Adrenal gland (tissue), 12 donors: Measurements from ENCODE around the gene CA9. TPM values are rescaled to one million over a fixed set of nuclear protein-coding genes. Genes with fewer than 3 reads are reported as not detected.
A peak's percentile ranks its signal among the peaks of the same experiment; 100 is the strongest.

Experiments used
- DNase-seq, 7 donors: peaks; one replicate each; pipeline ENCODE4 v3.0.0-alpha.2; 2019 to 2020
- H3K27ac ChIP-seq, 5 donors: fragments of 200-600 bp; sonication (generic) in 4 of 5; 1 replicate in 3 of 5; 2 replicates in 2 of 5; pipeline versions ENCODE4 v1.5.1 to v1.8.0; 2016 to 2020; ENCODE audit warnings: mild to moderate bottlenecking in 1 of 5
- H3K27me3 ChIP-seq: fragments of 200-600 bp; 2 replicates; pipeline ENCODE4 v1.8.0; 2021
- H3K36me3 ChIP-seq, 2 donors: fragments of 200-600 bp; replicated peaks in 1 of 2; 1 replicate in 1 of 2; 2 replicates in 1 of 2; pipeline versions ENCODE4 v1.5.1 to v1.8.0; 2018 to 2022
- H3K4me1 ChIP-seq, 2 donors: fragments of 200-600 bp; replicated peaks in 1 of 2; 1 replicate in 1 of 2; 2 replicates in 1 of 2; pipeline versions ENCODE4 v1.5.1 to v1.8.0; 2018 to 2021
- H3K4me3 ChIP-seq, 4 donors: fragments of 200-600 bp; sonication (generic) in 3 of 4; one replicate each; pipeline ENCODE4 v1.5.1; 2016 to 2018
- H3K9me3 ChIP-seq, 3 donors: fragments of 200-600 bp; sonication (generic) in 1 of 3; replicated peaks in 1 of 3; 1 replicate in 2 of 3; 2 replicates in 1 of 3; pipeline versions ENCODE4 v1.5.1 to v1.8.0; 2016 to 2021
- POLR2A ChIP-seq, 2 donors: fragments of 450-650 bp; IDR thresholded peaks; one replicate each; pipeline ENCODE4 v1.6.1; 2017; ENCODE audit warnings: antibody characterized with exemption in 2 of 2, mild to moderate bottlenecking in 2 of 2, moderate library complexity in 1 of 2
- WGBS, 4 donors: extraction: QIAGEN DNeasy Blood & Tissue Kit in 2 of 4; methylation state at CpG; one replicate each; pipeline versions ENCODE4 v1.1.5 to v1.1.7; 2013 to 2017; 5-methylcytosine and 5-hydroxymethylcytosine counted together
- intact Hi-C, 2 donors: fragments of 100-400 bp; cut with DNase I; formaldehyde crosslinking; loops; one replicate each; pipeline versions ENCODE4 v1.14.1 to v1.15.0; 2022 to 2023
- polyA plus RNA-seq, 3 donors: library from polyadenylated mRNA; stranded (reverse); fragments of 200-250 nt in 2 of 3; fragments of 350-450 nt in 1 of 3; fragmentation: Illumina TruSeq in 1 of 3; extraction: RNeasy Lipid Tissue Mini Kit (QIAGEN cat#74804) in 1 of 3; gene quantifications; one replicate each; pipeline ENCODE4 v1.2.3, GENCODE V29; 2013 to 2014
- total RNA-seq, 9 donors: library from RNA; depleted of rRNA in 4 of 9; stranded (reverse); fragments of >200 nt in 4 of 9; fragments of 120-200 nt in 1 of 9; fragmentation: NEBNext Ultra II Directional in 1 of 9; extraction: Animal tissue kit (Norgen Biotek cat#: 25700) in 1 of 9; gene quantifications; one replicate each; pipeline versions ENCODE4 v1.1.0 to v1.2.4, GENCODE V29; 2013 to 2023
- TF ChIP-seq, protein P1 (sequence below), 6 experiments: fragments of 450-650 bp in 4 of 6; fragments of 200-600 bp in 2 of 6; sonication (generic) in 1 of 6; IDR thresholded peaks; 1 replicate in 5 of 6; 2 replicates in 1 of 6; pipeline versions ENCODE4 v1.5.1 to v1.8.0; 2016 to 2021; ENCODE audit warnings: antibody characterized with exemption in 6 of 6, mild to moderate bottlenecking in 2 of 6, moderate library complexity in 1 of 6
- donor health status: healthy with polysubstance abuse.
- donor health status: Bipolar disorder and iron deficiency.
- donor health status: DM: yes; HTN: yes; CAD: no.
- donor health status: DM: no; HTN: no; CAD: no.
- donor health status: DM: no; HTN: no; CAD: no.
- donor health status: DM: yes; HTN: yes; CAD: no.

Gene CA9
- total and polyA plus RNA-seq, 12 donors: 0.28 to 13.7 (median 1.4) TPM

DNA sequence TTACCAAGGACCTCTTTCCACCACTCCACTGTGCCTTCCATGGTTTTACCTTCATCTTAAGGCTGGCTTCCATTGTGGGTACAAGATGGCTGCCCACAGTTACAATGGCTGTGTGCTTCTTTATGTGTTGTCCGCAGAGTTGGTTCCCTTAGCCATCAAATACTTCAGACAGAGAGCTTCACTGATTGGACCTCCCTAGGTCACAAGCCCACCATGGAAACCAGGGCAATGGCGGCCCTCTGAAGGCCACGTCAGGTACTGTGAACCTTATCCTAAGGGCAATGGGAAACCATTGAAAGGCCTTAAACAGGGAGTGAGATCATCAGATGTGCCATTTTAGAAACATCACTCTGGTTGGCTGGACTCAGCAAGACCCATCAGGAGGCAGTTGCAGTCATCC lies 5.8 kb upstream of the CA9 start:
- no peak for TF ChIP-seq POLR2A (IDR thresholded peaks at IDR 0.05)
- TF ChIP-seq, protein P1, sequence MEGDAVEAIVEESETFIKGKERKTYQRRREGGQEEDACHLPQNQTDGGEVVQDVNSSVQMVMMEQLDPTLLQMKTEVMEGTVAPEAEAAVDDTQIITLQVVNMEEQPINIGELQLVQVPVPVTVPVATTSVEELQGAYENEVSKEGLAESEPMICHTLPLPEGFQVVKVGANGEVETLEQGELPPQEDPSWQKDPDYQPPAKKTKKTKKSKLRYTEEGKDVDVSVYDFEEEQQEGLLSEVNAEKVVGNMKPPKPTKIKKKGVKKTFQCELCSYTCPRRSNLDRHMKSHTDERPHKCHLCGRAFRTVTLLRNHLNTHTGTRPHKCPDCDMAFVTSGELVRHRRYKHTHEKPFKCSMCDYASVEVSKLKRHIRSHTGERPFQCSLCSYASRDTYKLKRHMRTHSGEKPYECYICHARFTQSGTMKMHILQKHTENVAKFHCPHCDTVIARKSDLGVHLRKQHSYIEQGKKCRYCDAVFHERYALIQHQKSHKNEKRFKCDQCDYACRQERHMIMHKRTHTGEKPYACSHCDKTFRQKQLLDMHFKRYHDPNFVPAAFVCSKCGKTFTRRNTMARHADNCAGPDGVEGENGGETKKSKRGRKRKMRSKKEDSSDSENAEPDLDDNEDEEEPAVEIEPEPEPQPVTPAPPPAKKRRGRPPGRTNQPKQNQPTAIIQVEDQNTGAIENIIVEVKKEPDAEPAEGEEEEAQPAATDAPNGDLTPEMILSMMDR (IDR thresholded peaks at IDR 0.05): no peak
- no peak for DNase-seq
- WGBS, 4 donors: 94 to 98% (median 97%) methylated on average over 3 of the region's 3 CpGs
- H3K4me3 ChIP-seq: no peak overlapping the region
- no peak overlapping the region for H3K27ac ChIP-seq
- H3K36me3 ChIP-seq: no peaks in the 10 kb centered on the region
- no peaks in the 10 kb centered on the region for H3K27me3 ChIP-seq
- H3K9me3 ChIP-seq: no peaks in the 10 kb centered on the region
- intact Hi-C loops: no loop called here
- H3K4me1 ChIP-seq: peaks cover 12 to 14% of the 10 kb centered on the region in 2 donors

GRCh38 chr9:35669331-35670145 lies 4.2 kb upstream of the CA9 start:
- no peak overlapping the region for H3K27ac ChIP-seq
- TF ChIP-seq, protein P1 (IDR thresholded peaks at IDR 0.05): no peak
- no peak for TF ChIP-seq POLR2A (IDR thresholded peaks at IDR 0.05)
- DNase-seq: no peak
- H3K36me3 ChIP-seq: no peaks in the 10 kb centered on the region
- H3K9me3 ChIP-seq: no peaks in the 10 kb centered on the region
- 45 to 51% (median 50%) methylated on average over 6 of the region's 6 CpGs for WGBS, 4 donors
- intact Hi-C loops: no loop called here
- H3K4me3 ChIP-seq: no peak overlapping the region
- no peaks in the 10 kb centered on the region for H3K27me3 ChIP-seq
- H3K4me1 ChIP-seq: peaks cover 13 to 20% of the 10 kb centered on the region in 2 donors

DNA sequence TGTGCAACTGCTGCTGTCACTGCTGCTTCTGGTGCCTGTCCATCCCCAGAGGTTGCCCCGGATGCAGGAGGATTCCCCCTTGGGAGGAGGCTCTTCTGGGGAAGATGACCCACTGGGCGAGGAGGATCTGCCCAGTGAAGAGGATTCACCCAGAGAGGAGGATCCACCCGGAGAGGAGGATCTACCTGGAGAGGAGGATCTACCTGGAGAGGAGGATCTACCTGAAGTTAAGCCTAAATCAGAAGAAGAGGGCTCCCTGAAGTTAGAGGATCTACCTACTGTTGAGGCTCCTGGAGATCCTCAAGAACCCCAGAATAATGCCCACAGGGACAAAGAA lies 265 bp downstream of the CA9 start:
- H3K27me3 ChIP-seq: no peaks in the 10 kb centered on the region
- TF ChIP-seq POLR2A (IDR thresholded peaks at IDR 0.05): no peak
- no peak overlapping the region for H3K27ac ChIP-seq
- H3K9me3 ChIP-seq: no peaks in the 10 kb centered on the region
- peaks cover 0 to 9% of the 10 kb centered on the region in 2 donors for H3K4me1 ChIP-seq
- H3K36me3 ChIP-seq: no peaks in the 10 kb centered on the region
- H3K4me3 ChIP-seq: no peak overlapping the region
- WGBS, 4 donors: 76 to 83% (median 80%) methylated on average over 1 to 3 of the region's 3 CpGs
- DNase-seq: no peak
- intact Hi-C loops: no loop called here

- Histone ChIP-seq H3K4me1 (peaks cover 0 to 9% of the 10 kb centered on the region in 2 donors), H3K36me3 (no peaks in the 10 kb centered on the region), H3K9me3 (no peaks in the 10 kb centered on the region), H3K27ac (no peak overlapping the region), H3K27me3 (no peaks in the 10 kb centered on the region), H3K4me3 (peak overlapping the region in 2 of 4 donors; percentile 9 to 52)
- 59 to 76% (median 70%) methylated on average over 7 to 13 of the region's 13 CpGs for WGBS, 4 donors
- no peak for DNase-seq
- TF ChIP-seq POLR2A (IDR thresholded peaks at IDR 0.05): no peak
- TF ChIP-seq, protein P1 (IDR thresholded peaks at IDR 0.05): no peak
- intact Hi-C loops: no loop called here
Observed at GRCh38 chr9:35675204-35675603, 1.5 kb downstream of the CA9 start.
